ENCODE results near the gene APCDD1.

Gene APCDD1

DNA sequence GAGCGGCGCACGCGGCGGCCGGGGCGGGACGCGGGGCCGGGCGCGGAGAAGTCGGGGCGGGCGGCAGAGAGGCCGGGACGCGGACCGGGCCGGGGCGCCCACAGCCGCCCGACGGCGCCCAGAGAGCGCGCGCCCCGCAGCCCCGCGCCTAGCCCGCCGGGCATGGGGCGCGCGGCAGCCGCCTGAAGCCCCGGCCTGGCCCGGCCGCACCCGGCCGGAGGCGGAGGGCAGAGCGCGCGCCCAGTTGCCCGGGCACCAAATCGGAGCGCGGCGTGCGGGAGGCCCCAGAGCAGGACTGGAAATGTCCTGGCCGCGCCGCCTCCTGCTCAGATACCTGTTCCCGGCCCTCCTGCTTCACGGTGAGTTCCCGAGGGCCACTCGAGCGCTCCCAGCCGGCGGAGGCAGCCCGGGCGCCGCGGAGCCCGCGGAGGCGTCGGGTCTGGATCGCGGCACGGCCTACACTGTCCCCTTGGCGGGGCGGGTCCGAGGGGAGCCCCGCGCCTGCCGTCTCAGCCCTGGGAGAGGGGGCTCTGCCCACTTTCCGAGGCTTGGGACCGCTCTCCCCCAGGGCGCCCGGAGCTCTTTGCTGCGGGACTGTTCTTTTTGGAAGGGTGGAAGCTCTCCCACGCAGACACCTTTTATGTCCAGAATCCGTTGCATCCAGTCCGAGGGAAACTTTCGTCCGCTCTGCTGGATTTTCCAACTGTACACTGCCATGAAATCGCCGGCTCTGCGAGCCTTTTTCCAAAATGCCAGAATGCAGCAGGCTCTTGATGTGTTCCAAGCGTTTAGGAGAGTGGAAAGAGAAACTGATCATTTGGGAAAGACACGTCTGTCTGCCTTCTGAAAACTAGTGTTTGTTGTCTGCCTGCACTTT lies 484 bp downstream of the APCDD1 start:
- H3K9ac ChIP-seq (ENCODE audit: low read depth, low read length), result peak overlapping the region; percentile 49; the same call in 1 of the 2 replicates

DNA sequence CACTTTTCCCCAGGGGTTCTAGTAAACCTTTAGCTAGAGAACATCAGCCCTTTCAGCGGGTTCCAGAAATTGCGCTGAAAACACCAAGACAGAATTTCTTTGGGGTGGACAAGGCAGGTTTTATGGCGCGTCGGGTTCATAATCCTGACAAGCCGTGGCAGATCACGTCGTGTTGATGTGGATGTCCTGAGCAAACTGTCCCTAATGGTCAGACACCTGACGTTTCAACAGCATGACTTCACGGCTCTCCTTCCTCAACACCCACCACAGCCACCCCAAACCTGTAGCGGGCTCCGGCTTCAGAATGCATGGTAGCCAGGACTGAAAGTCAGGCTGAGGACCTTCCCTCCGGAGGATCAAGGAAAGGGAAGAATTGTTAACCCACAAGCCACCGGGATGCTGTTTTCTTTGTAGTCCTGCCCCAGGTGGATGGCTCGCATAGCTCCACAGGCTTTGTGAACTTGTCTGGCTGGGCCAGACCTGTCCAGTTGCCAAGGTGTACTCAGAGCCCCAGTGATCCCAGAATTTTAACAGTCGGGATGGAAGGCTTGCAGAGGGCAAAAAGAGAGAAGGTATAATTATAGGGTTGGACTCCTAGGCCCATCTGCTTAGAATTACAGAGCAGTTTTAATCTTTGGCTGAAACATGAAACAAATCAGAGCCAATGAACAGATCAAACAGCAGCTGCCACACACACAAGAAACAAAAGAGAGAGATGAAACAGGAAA lies 1.5 kb downstream of the APCDD1 start:
- no peak overlapping the region for H3K27ac ChIP-seq (ENCODE audit: low read depth, low read length)
- peak overlapping the region; percentile 74 for H3K4me3 ChIP-seq (ENCODE audit: low read depth, low read length)
- H3K36me3 ChIP-seq (ENCODE audit: control insufficient read depth, insufficient read depth, low read length), result no peaks in the 10 kb centered on the region
- H3K27me3 ChIP-seq (ENCODE audit: control insufficient read depth, insufficient read depth, low read length), result peaks cover 59% of the 10 kb centered on the region
- no peak overlapping the region for H3K9ac ChIP-seq (ENCODE audit: low read depth, low read length)
- no peaks in the 10 kb centered on the region for H3K9me3 ChIP-seq (ENCODE audit: control insufficient read depth, insufficient read depth, low read length)
- 0 out of 2 replicates have a peak, but pooled peaks cover 6% of the 10 kb centered on the region for H3K4me1 ChIP-seq (ENCODE audit: control insufficient read depth, insufficient read depth, low read length)

More for the DNA sequence above, 484 bp downstream of the APCDD1 start:
- H3K27me3 ChIP-seq (ENCODE audit: control insufficient read depth, insufficient read depth, low read length), result peaks cover 59% of the 10 kb centered on the region
- H3K9me3 ChIP-seq (ENCODE audit: control insufficient read depth, insufficient read depth, low read length), result no peaks in the 10 kb centered on the region
- no peaks in the 10 kb centered on the region for H3K36me3 ChIP-seq (ENCODE audit: control insufficient read depth, insufficient read depth, low read length)
- 0 out of 2 replicates have a peak, but pooled peaks cover 6% of the 10 kb centered on the region for H3K4me1 ChIP-seq (ENCODE audit: control insufficient read depth, insufficient read depth, low read length)
- H3K4me3 ChIP-seq (ENCODE audit: low read depth, low read length), result peak overlapping the region; percentile 74
- no peak overlapping the region for H3K27ac ChIP-seq (ENCODE audit: low read depth, low read length)

DNA sequence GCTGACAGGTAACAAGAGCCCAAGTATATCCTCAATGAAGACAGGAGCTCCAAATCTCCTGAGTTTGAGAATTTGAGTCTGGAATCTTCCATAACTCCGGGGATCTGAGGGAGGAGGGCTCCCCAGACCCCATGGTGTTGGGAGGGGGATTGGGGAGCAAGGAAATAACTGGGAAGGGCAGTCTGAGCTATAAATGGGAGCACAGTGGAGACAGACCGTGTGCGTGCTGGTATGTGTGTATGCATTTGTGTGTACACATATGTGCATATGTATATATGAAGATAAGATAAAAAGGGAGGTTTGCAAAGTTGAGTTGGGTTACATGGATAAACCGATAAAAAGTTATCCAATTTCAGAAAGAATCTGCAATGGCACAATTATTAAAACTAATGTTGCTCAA lies 2.3 kb downstream of the APCDD1 start:
- Histone ChIP-seq H3K27ac (ENCODE audit: low read depth, low read length) (no peak overlapping the region), H3K4me3 (ENCODE audit: low read depth, low read length) (no peak overlapping the region), H3K9ac (ENCODE audit: low read depth, low read length) (no peak overlapping the region)

DNA sequence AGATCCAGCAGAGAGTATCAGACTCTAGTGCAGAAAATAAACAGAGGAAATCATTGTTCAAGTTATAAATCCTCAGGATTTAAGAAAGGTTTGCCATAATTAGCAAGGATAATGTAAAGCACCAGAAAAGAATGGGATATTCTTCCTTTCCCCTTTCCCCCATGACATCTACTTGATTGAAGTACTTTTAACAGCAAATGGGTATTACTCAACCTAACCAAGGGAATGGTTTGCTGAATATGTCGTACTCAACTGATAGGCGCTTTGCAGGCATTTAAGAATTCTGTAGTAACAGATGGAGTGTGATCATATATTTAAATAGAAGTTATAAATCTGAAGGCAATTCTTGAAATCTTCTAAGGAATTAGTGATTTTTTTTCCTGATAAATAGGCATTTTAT lies 2.7 kb downstream of the APCDD1 start:
- Histone ChIP-seq H3K27ac (ENCODE audit: low read depth, low read length) (no peak overlapping the region), H3K4me3 (ENCODE audit: low read depth, low read length) (no peak overlapping the region), H3K4me1 (ENCODE audit: control insufficient read depth, insufficient read depth, low read length) (0 out of 2 replicates have a peak, but pooled peaks cover 6% of the 10 kb centered on the region), H3K36me3 (ENCODE audit: control insufficient read depth, insufficient read depth, low read length) (no peaks in the 10 kb centered on the region), H3K9ac (ENCODE audit: low read depth, low read length) (no peak overlapping the region), H3K27me3 (ENCODE audit: control insufficient read depth, insufficient read depth, low read length) (peaks cover 54% of the 10 kb centered on the region), H3K9me3 (ENCODE audit: control insufficient read depth, insufficient read depth, low read length) (no peaks in the 10 kb centered on the region)

More for the DNA sequence above, 2.3 kb downstream of the APCDD1 start:
- H3K27me3 ChIP-seq (ENCODE audit: control insufficient read depth, insufficient read depth, low read length), result peaks cover 58% of the 10 kb centered on the region
- no peaks in the 10 kb centered on the region for H3K36me3 ChIP-seq (ENCODE audit: control insufficient read depth, insufficient read depth, low read length)
- H3K9me3 ChIP-seq (ENCODE audit: control insufficient read depth, insufficient read depth, low read length), result no peaks in the 10 kb centered on the region
- H3K4me1 ChIP-seq (ENCODE audit: control insufficient read depth, insufficient read depth, low read length), result 0 out of 2 replicates have a peak, but pooled peaks cover 6% of the 10 kb centered on the region

DNA sequence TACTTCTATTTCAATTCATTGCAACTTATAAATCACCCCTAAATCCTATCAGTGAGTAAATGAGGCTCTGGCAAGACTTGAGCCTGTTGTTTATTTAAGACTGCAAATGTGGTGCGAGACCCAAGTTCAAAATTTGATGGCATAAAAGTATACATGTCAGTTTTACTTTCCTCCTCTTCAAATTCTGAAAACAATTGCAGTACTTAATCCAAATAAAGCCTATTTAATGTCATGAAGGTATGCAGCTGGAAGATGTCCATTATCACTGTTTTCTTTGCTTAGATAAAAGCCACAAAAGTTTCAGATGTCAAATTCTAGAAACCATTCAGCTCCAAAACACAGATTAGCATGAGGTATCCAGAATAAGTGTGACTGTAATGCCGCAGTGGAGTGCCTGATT lies 3.3 kb downstream of the APCDD1 start:
- Histone ChIP-seq H3K27me3 (ENCODE audit: control insufficient read depth, insufficient read depth, low read length) (peaks cover 48% of the 10 kb centered on the region), H3K4me3 (ENCODE audit: low read depth, low read length) (no peak overlapping the region), H3K9ac (ENCODE audit: low read depth, low read length) (no peak overlapping the region), H3K9me3 (ENCODE audit: control insufficient read depth, insufficient read depth, low read length) (no peaks in the 10 kb centered on the region), H3K4me1 (ENCODE audit: control insufficient read depth, insufficient read depth, low read length) (0 out of 2 replicates have a peak, but pooled peaks cover 6% of the 10 kb centered on the region), H3K36me3 (ENCODE audit: control insufficient read depth, insufficient read depth, low read length) (no peaks in the 10 kb centered on the region), H3K27ac (ENCODE audit: low read depth, low read length) (no peak overlapping the region)

DNA sequence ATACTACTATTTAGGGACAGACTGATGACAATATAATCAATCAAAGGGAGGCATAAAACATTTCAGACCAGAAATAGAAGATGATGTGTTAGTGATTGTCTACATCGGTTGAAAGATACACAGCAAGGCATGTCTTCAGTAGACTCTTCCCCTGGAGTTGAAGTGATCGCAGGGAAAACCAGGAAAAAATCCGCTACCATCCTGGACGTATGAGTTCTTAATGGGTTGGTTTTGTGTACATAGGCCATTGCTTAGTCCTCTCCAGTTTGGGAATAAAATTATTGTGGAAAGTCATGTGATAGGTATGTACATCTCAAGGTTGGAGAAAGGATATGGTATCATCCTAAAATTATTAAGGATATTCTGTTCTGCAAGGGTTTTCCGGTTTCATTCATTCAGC lies 4.3 kb downstream of the APCDD1 start:
- Histone ChIP-seq H3K4me3 (ENCODE audit: low read depth, low read length) (no peak overlapping the region), H3K36me3 (ENCODE audit: control insufficient read depth, insufficient read depth, low read length) (no peaks in the 10 kb centered on the region)

GRCh38 chr18:10459587-10459986 lies 5.2 kb downstream of the APCDD1 start:
- H3K36me3 ChIP-seq (ENCODE audit: control insufficient read depth, insufficient read depth, low read length), result no peaks in the 10 kb centered on the region
- peaks cover 34% of the 10 kb centered on the region for H3K27me3 ChIP-seq (ENCODE audit: control insufficient read depth, insufficient read depth, low read length)
- H3K27ac ChIP-seq (ENCODE audit: low read depth, low read length), result no peak overlapping the region
- H3K4me1 ChIP-seq (ENCODE audit: control insufficient read depth, insufficient read depth, low read length), result 0 out of 2 replicates have a peak, but pooled peaks cover 4% of the 10 kb centered on the region
- H3K9ac ChIP-seq (ENCODE audit: low read depth, low read length), result no peak overlapping the region
- H3K9me3 ChIP-seq (ENCODE audit: control insufficient read depth, insufficient read depth, low read length), result no peaks in the 10 kb centered on the region
- no peak overlapping the region for H3K4me3 ChIP-seq (ENCODE audit: low read depth, low read length)

More for the DNA sequence above, 4.3 kb downstream of the APCDD1 start:
- Histone ChIP-seq H3K9ac (ENCODE audit: low read depth, low read length) (no peak overlapping the region), H3K27me3 (ENCODE audit: control insufficient read depth, insufficient read depth, low read length) (peaks cover 38% of the 10 kb centered on the region), H3K9me3 (ENCODE audit: control insufficient read depth, insufficient read depth, low read length) (no peaks in the 10 kb centered on the region), H3K27ac (ENCODE audit: low read depth, low read length) (no peak overlapping the region), H3K4me1 (ENCODE audit: control insufficient read depth, insufficient read depth, low read length) (0 out of 2 replicates have a peak, but pooled peaks cover 4% of the 10 kb centered on the region)

DNA sequence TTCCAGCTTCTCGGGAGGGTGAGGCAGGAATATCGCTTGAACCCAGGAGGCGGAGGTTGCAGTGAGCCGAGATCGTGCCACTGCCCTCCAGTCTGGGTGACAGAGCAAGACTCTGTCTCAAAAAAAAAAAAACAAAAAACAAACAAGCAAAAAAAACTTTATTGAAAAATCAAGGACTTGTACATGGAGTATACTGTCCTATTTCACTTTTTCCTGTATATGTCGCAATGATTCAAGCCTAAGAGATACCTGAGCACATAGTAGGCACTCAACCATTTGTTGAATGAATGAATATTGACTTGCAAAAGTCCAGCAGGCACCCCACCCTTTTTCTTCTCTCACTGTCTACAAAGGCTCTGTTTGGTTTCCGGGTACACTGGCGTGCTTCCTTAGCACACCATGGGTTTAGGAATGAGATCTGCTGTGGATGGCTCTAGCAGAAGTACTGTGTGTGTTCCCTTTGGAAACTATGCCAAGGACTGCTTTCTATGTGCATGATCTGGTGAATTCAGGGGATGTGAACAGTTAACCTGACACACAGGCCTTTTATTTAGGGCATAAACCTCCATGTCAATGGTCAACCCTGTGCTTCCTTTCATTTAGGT lies 6.1 kb downstream of the APCDD1 start:
- H3K4me1 ChIP-seq (ENCODE audit: control insufficient read depth, insufficient read depth, low read length), result 0 out of 2 replicates have a peak, but pooled peaks cover 1% of the 10 kb centered on the region
- H3K4me3 ChIP-seq (ENCODE audit: low read depth, low read length), result no peak overlapping the region
- no peak overlapping the region for H3K9ac ChIP-seq (ENCODE audit: low read depth, low read length)
- H3K36me3 ChIP-seq (ENCODE audit: control insufficient read depth, insufficient read depth, low read length), result no peaks in the 10 kb centered on the region
- no peaks in the 10 kb centered on the region for H3K9me3 ChIP-seq (ENCODE audit: control insufficient read depth, insufficient read depth, low read length)
- H3K27ac ChIP-seq (ENCODE audit: low read depth, low read length), result no peak overlapping the region
- H3K27me3 ChIP-seq (ENCODE audit: control insufficient read depth, insufficient read depth, low read length), result peaks cover 27% of the 10 kb centered on the region

GRCh38 chr18:10461989-10462388 lies 7.6 kb downstream of the APCDD1 start:
- Histone ChIP-seq H3K4me1 (ENCODE audit: control insufficient read depth, insufficient read depth, low read length) (no peaks in the 10 kb centered on the region), H3K9me3 (ENCODE audit: control insufficient read depth, insufficient read depth, low read length) (no peaks in the 10 kb centered on the region), H3K27ac (ENCODE audit: low read depth, low read length) (no peak overlapping the region), H3K36me3 (ENCODE audit: control insufficient read depth, insufficient read depth, low read length) (no peaks in the 10 kb centered on the region), H3K27me3 (ENCODE audit: control insufficient read depth, insufficient read depth, low read length) (peaks cover 12% of the 10 kb centered on the region), H3K4me3 (ENCODE audit: low read depth, low read length) (no peak overlapping the region), H3K9ac (ENCODE audit: low read depth, low read length) (no peak overlapping the region)

DNA sequence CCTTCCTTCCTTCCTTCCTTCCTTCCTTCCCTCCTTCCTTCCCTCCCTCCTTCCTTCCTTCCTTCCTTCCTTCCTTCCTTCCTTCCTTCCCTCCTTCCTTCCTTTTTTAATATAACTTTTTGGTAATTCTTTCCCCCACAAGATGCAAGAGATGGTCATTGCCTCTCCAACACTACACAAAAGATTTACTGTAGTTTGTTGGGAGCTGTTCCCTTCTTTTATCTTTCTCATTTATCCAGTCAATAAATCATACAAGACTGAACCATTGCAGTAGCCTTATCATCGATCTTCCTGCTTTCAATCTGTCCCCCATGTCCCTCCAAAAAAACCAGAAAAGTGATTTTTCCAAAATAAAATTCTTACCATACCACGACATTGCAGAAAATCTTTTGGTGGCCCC lies 8.2 kb downstream of the APCDD1 start:
- Histone ChIP-seq H3K27me3 (ENCODE audit: control insufficient read depth, insufficient read depth, low read length) (peaks cover 6% of the 10 kb centered on the region), H3K9ac (ENCODE audit: low read depth, low read length) (no peak overlapping the region), H3K36me3 (ENCODE audit: control insufficient read depth, insufficient read depth, low read length) (no peaks in the 10 kb centered on the region), H3K9me3 (ENCODE audit: control insufficient read depth, insufficient read depth, low read length) (no peaks in the 10 kb centered on the region), H3K4me3 (ENCODE audit: low read depth, low read length) (no peak overlapping the region), H3K27ac (ENCODE audit: low read depth, low read length) (no peak overlapping the region), H3K4me1 (ENCODE audit: control insufficient read depth, insufficient read depth, low read length) (no peaks in the 10 kb centered on the region)
